ENCODE data around the gene ITGB1BP1. TPM values are rescaled to one million over a fixed set of nuclear protein-coding genes. Genes with fewer than 3 reads are reported as not detected.

Gene ITGB1BP1
- total and polyA plus RNA-seq, 8 donors: 71.5 to 89.2 (median 79.2) TPM

DNA sequence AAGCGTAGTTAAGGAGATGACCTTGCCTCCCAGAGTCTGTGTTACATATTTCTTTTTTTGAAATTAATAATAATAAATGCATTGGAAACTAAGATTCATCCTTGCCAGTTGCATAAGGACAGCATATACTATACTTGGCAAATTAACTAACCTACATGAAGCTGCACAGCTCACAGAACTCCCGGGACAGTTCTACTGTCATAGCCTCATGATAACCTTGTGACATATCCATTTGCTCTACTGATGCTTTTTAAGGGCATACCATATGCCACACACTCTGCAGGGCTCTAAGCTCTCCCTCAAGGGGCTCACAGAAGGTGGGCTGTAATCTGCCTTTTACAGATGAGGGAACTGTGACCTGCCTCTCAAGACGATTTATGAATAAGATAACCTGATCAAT lies 3.8 kb downstream of the ITGB1BP1 start:
- intact Hi-C loops (cut with DNase I): no loop called here
- Histone ChIP-seq H3K27me3 (no peaks in the 10 kb centered on the region), H3K4me3 (no peak overlapping the region), H3K27ac (no peak overlapping the region), H3K9me3 (no peaks in the 10 kb centered on the region), H3K4me1 (peaks cover 10 to 20% of the 10 kb centered on the region in 2 donors), H3K36me3 (peaks cover 0 to 17% of the 10 kb centered on the region in 2 donors)
- DNase-seq (no peak), ATAC-seq (no peak)
- TF ChIP-seq, protein P1, sequence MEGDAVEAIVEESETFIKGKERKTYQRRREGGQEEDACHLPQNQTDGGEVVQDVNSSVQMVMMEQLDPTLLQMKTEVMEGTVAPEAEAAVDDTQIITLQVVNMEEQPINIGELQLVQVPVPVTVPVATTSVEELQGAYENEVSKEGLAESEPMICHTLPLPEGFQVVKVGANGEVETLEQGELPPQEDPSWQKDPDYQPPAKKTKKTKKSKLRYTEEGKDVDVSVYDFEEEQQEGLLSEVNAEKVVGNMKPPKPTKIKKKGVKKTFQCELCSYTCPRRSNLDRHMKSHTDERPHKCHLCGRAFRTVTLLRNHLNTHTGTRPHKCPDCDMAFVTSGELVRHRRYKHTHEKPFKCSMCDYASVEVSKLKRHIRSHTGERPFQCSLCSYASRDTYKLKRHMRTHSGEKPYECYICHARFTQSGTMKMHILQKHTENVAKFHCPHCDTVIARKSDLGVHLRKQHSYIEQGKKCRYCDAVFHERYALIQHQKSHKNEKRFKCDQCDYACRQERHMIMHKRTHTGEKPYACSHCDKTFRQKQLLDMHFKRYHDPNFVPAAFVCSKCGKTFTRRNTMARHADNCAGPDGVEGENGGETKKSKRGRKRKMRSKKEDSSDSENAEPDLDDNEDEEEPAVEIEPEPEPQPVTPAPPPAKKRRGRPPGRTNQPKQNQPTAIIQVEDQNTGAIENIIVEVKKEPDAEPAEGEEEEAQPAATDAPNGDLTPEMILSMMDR (IDR thresholded peaks at IDR 0.05): no peak

DNA sequence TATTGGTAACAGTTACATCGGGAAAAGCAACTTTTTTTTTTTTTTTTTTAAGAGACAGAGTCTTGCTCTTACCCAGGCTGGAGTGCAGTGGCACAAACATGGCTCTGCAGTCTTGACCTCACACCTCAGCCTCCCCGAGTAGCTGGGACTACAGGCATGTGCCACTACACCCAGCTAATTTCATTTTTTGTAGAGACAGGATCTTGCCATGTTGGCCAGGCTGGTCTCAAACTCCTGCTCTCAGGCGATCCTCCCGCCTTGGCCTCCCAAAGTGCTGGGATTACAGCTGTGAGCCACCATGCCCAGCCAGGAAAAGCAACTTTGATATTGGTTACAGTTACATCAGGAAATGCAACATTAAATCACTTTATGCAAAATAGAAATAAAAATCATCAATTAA lies 4.6 kb downstream of the ITGB1BP1 start:
- Histone ChIP-seq H3K9me3 (no peaks in the 10 kb centered on the region), H3K27me3 (no peaks in the 10 kb centered on the region), H3K36me3 (peaks cover 0 to 24% of the 10 kb centered on the region in 2 donors), H3K27ac (no peak overlapping the region), H3K4me3 (no peak overlapping the region), H3K4me1 (peaks cover 5 to 15% of the 10 kb centered on the region in 2 donors)
- intact Hi-C loops (cut with DNase I): no loop called here
- ATAC-seq (no peak), DNase-seq (no peak)
- TF ChIP-seq, protein P1 (IDR thresholded peaks at IDR 0.05): no peak

DNA sequence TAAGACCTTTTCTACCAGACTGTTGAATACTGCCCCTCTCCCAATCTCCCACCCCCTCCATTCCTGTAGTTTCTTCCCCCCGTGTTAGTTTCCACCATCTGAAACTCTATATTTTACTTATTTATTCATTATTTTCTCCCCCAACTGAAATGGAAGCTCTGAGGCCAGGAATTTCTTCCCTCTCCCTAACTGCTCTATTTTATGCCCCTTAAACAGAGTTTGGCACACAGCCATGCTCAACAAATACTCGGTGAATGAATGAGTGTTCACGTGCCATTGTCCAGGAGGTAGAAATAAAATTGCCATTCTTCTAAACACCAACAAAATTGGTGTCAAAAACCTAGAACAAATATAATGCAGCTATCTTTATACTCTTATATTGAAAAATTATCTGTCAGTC lies 5.6 kb downstream of the ITGB1BP1 start:
- ATAC-seq (no peak), DNase-seq (peak in 1 of 4 donors; percentile 21)
- no peaks in the 10 kb centered on the region for H3K9me3 ChIP-seq
- intact Hi-C loops (cut with DNase I): no loop called here
- TF ChIP-seq, protein P1 (IDR thresholded peaks at IDR 0.05): no peak
- peaks cover 0 to 28% of the 10 kb centered on the region in 2 donors for H3K36me3 ChIP-seq
- no peak overlapping the region for H3K27ac ChIP-seq
- H3K4me3 ChIP-seq: no peak overlapping the region
- H3K4me1 ChIP-seq: peaks cover 5 to 15% of the 10 kb centered on the region in 2 donors
- no peaks in the 10 kb centered on the region for H3K27me3 ChIP-seq

DNA sequence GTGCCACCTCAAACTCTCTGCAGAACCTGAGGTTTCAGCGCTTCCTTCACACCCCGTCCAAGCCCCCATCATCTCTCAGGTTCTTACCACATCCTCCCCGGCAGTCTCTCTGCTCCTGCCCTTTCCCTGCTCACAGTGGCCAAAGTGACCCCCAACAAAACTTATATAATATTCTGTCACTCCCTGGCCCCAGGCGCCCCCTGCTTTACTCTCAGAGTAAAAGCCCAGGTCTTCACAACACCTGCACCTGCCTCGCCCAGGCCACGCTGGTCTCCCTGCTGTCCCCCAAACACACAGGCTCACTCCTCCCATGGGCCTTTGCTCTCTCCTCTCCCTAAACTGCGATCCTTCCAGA lies 6.4 kb downstream of the ITGB1BP1 start:
- Histone ChIP-seq H3K4me1 (peaks cover under 1 to 7% of the 10 kb centered on the region in 2 donors), H3K36me3 (peaks cover 0 to 34% of the 10 kb centered on the region in 2 donors), H3K4me3 (no peak overlapping the region), H3K9me3 (no peaks in the 10 kb centered on the region), H3K27ac (no peak overlapping the region), H3K27me3 (no peaks in the 10 kb centered on the region)
- intact Hi-C loops (cut with DNase I): no loop called here
- ATAC-seq (no peak), DNase-seq (no peak)
- TF ChIP-seq, protein P1 (IDR thresholded peaks at IDR 0.05): no peak

DNA sequence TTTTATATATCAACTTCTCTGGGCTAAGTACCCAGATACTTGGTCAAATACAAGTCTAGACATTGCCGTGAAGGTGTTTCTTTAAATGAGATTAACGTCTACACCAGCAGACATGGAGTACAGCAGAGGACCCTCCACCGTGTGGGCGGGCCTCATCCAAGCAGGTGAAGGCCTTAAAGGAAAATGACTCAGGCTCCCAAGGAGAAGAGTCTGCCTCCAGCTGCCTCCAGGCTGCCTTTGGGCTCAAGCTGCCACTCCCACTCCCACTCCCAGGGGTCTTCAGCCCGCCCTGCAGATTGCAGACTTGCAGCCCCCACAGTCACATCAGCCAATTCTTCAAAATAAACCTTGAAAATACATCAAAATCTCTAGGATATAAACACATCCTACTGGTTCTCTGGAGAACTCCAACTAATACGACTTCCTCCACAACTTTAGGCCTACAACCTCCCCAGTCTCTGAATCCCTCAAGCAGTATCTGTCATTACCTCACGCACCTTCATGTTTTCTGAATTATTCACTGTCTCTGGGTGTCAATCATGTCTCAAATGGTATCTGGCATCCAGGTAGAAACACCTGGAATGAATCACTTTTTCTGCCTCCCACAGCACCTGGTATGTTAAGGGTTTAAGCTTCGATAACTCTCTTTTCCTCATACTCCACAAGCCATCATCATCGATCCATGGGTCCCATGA lies 6.9 kb downstream of the ITGB1BP1 start:
- DNase-seq: no peak
- TF ChIP-seq, protein P1 (IDR thresholded peaks at IDR 0.05): no peak
- H3K36me3 ChIP-seq: peaks cover 0 to 39% of the 10 kb centered on the region in 2 donors
- no peaks in the 10 kb centered on the region for H3K27me3 ChIP-seq
- no peak overlapping the region for H3K27ac ChIP-seq
- intact Hi-C loops (cut with DNase I): no loop called here
- peaks cover 0 to 1% of the 10 kb centered on the region in 2 donors for H3K4me1 ChIP-seq
- ATAC-seq: no peak
- no peak overlapping the region for H3K4me3 ChIP-seq
- H3K9me3 ChIP-seq: no peaks in the 10 kb centered on the region

All from left lung (tissue), 10 donors.